Measurements from ENCODE around the gene NDUFAF3. TPM values are rescaled to one million over a fixed set of nuclear protein-coding genes. Genes with fewer than 3 reads are reported as not detected.

The NDUFAF3 gene
- total and polyA plus RNA-seq, 2 donors (not counting 1 experiment from before 2014, with no cell fraction given), result 61.0 to 67.5 TPM

- Histone ChIP-seq H3K79me2 (ENCODE audit: control insufficient read depth, insufficient read depth, low read length) (peaks cover 38% of the 10 kb centered on the region), H3K9ac (ENCODE audit: low read length) (no peak overlapping the region), H3K27ac (ENCODE audit: low read length in 2 of 2) (no peak overlapping the region), H4K20me1 (ENCODE audit: control insufficient read depth, insufficient read depth, low read length, poor library complexity, severe bottlenecking) (peaks cover 17% of the 10 kb centered on the region), H3K4me1 (ENCODE audit: control insufficient read depth in 2 of 2, insufficient read depth in 2 of 2, low read length in 2 of 2) (peaks cover 15 to 18% of the 10 kb centered on the region in 2 donors), H3K36me3 (replicated peaks in 1 of 2; ENCODE audit: control extremely low read depth in 1 of 2, control insufficient read depth in 1 of 2, extremely low read depth in 1 of 2, insufficient read depth in 2 of 2, low read length in 1 of 2) (no peaks in the 10 kb centered on the region), H3K4me3 (ENCODE audit: control extremely low read depth in 1 of 5, extremely low read depth in 1 of 5, insufficient read depth in 1 of 5, low read depth in 2 of 5, low read length in 4 of 5) (no peak overlapping the region), H3K27me3 (replicated peaks in 1 of 4; ENCODE audit: control extremely low read depth in 1 of 4, control insufficient read depth in 3 of 4, insufficient read depth in 4 of 4, low read length in 3 of 4) (no peaks in the 10 kb centered on the region), H3K9me3 (ENCODE audit: control extremely low read depth in 1 of 3, control insufficient read depth in 2 of 3, insufficient read depth in 1 of 3, low read length in 2 of 3) (no peaks in the 10 kb centered on the region), H2AFZ (ENCODE audit: insufficient read depth, low read depth, low read length, poor library complexity, severe bottlenecking) (no peak overlapping the region), H3K4me2 (replicated peaks; ENCODE audit: low read depth, low read length, poor library complexity, severe bottlenecking) (no peak overlapping the region)
- Mint-ChIP-seq H3K27ac (no peak overlapping the region), H3K4me1 (peaks cover 25% of the 10 kb centered on the region), H3K9me3 (ENCODE audit: insufficient read depth) (no peaks in the 10 kb centered on the region), H3K27me3 (no peaks in the 10 kb centered on the region), H3K4me3 (peak overlapping the region; percentile 7)
- TF ChIP-seq EZH2 (IDR thresholded peaks at IDR 0.05; ENCODE audit: borderline replicate concordance, insufficient read depth, low read depth, low read length, poor library complexity, severe bottlenecking) (no peak), CTCF (IDR thresholded peaks at IDR 0.05) (no peak)
- no peak for DNase-seq
- intact Hi-C loops (cut with micrococcal nuclease), result no loop called here
- ChIA-PET CTCF (interaction anchor here (0.6 to 5.6 kb wide), 3 partner anchors 10 to 16 kb away, joined by 3 to 73 read pairs (median 4); partner anchors contain the start of gene P4HTM), POLR2A (interaction anchor here (0.6 kb wide), 1 partner anchor 703 kb away, joined by 10 read pairs; no protein-coding TSS in a partner anchor)
- ATAC-seq (ENCODE audit: low read depth), result no peak
- 97% methylated on average over 13 of the region's 16 CpGs for WGBS (ENCODE audit: insufficient coverage)
Measured at GRCh38 chr3:49004352-49005302, 17.3 kb upstream of the NDUFAF3 start.

- Histone ChIP-seq H3K4me1 (ENCODE audit: control insufficient read depth in 2 of 2, insufficient read depth in 2 of 2, low read length in 2 of 2) (peaks cover 15 to 18% of the 10 kb centered on the region in 2 donors), H3K79me2 (ENCODE audit: control insufficient read depth, insufficient read depth, low read length) (peaks cover 43% of the 10 kb centered on the region), H3K27ac (ENCODE audit: low read length in 2 of 2) (no peak overlapping the region), H3K27me3 (replicated peaks in 1 of 4; ENCODE audit: control extremely low read depth in 1 of 4, control insufficient read depth in 3 of 4, insufficient read depth in 4 of 4, low read length in 3 of 4) (no peaks in the 10 kb centered on the region), H3K4me3 (ENCODE audit: control extremely low read depth in 1 of 5, extremely low read depth in 1 of 5, insufficient read depth in 1 of 5, low read depth in 2 of 5, low read length in 4 of 5) (no peak overlapping the region), H3K9ac (ENCODE audit: low read length) (no peak overlapping the region), H3K4me2 (replicated peaks; ENCODE audit: low read depth, low read length, poor library complexity, severe bottlenecking) (no peak overlapping the region), H3K9me3 (ENCODE audit: control extremely low read depth in 1 of 3, control insufficient read depth in 2 of 3, insufficient read depth in 1 of 3, low read length in 2 of 3) (no peaks in the 10 kb centered on the region), H3K36me3 (replicated peaks in 1 of 2; ENCODE audit: control extremely low read depth in 1 of 2, control insufficient read depth in 1 of 2, extremely low read depth in 1 of 2, insufficient read depth in 2 of 2, low read length in 1 of 2) (no peaks in the 10 kb centered on the region), H4K20me1 (ENCODE audit: control insufficient read depth, insufficient read depth, low read length, poor library complexity, severe bottlenecking) (peaks cover 18% of the 10 kb centered on the region), H2AFZ (ENCODE audit: insufficient read depth, low read depth, low read length, poor library complexity, severe bottlenecking) (no peak overlapping the region)
- 100% methylated on average over 3 of the region's 3 CpGs for WGBS (ENCODE audit: insufficient coverage)
- ATAC-seq (ENCODE audit: low read depth) (no peak), DNase-seq (no peak)
- ChIA-PET CTCF (interaction anchor here (0.6 to 5.6 kb wide), 3 partner anchors 9 to 16 kb away, joined by 3 to 73 read pairs (median 4); partner anchors contain the start of gene P4HTM), POLR2A (no interaction called here)
- no peak for TF ChIP-seq EZH2 (IDR thresholded peaks at IDR 0.05; ENCODE audit: borderline replicate concordance, insufficient read depth, low read depth, low read length, poor library complexity, severe bottlenecking)
- TF ChIP-seq CTCF (IDR thresholded peaks at IDR 0.05), result no peak
- Mint-ChIP-seq H3K27ac (no peak overlapping the region), H3K4me1 (peaks cover 25% of the 10 kb centered on the region), H3K4me3 (no peak overlapping the region), H3K27me3 (no peaks in the 10 kb centered on the region), H3K9me3 (ENCODE audit: insufficient read depth) (no peaks in the 10 kb centered on the region)
- intact Hi-C loops (cut with micrococcal nuclease), result no loop called here
Measured at GRCh38 chr3:49005303-49005680, 16.6 kb upstream of the NDUFAF3 start.
